HG03457 (cell line): ENCODE data around the gene SORCS2.

Source experiments
- ATAC-seq: cut with Tn5 transposase; IDR thresholded peaks from one replicate; pipeline ENCODE4 v1.9.1; 2021; ENCODE audit warnings: moderate number of reproducible peaks; ENCODE audit not compliant: unreplicated experiment

SORCS2 gene

GRCh38 chr4:7638984-7639789 lies 446.8 kb downstream of the SORCS2 start:
- no peak for ATAC-seq

- ATAC-seq = no peak
Observed at GRCh38 chr4:7640136-7640535, 447.8 kb downstream of the SORCS2 start.

- no peak for ATAC-seq
Observed at GRCh38 chr4:7641712-7642111, 449.4 kb downstream of the SORCS2 start.

- no peak for ATAC-seq
Observed at GRCh38 chr4:7642741-7643458, 450.6 kb downstream of the SORCS2 start.

GRCh38 chr4:7645158-7645557 lies 452.8 kb downstream of the SORCS2 start:
- ATAC-seq = no peak

- ATAC-seq = no peak
Observed at GRCh38 chr4:7645956-7646355, 453.6 kb downstream of the SORCS2 start.

GRCh38 chr4:7646384-7647061 lies 454.2 kb downstream of the SORCS2 start:
- ATAC-seq = no peak

GRCh38 chr4:7647186-7647585 lies 454.8 kb downstream of the SORCS2 start:
- no peak for ATAC-seq

GRCh38 chr4:7647600-7648543 lies 455.5 kb downstream of the SORCS2 start:
- ATAC-seq = no peak

GRCh38 chr4:7648544-7649395 lies 456.4 kb downstream of the SORCS2 start:
- no peak for ATAC-seq

- no peak for ATAC-seq
Observed at GRCh38 chr4:7649411-7649740, 457.0 kb downstream of the SORCS2 start.

GRCh38 chr4:7649741-7650531 lies 457.6 kb downstream of the SORCS2 start:
- no peak for ATAC-seq

- ATAC-seq = no peak
Observed at GRCh38 chr4:7650606-7651385, 458.5 kb downstream of the SORCS2 start.

- ATAC-seq = no peak
Observed at GRCh38 chr4:7651461-7651921, 459.2 kb downstream of the SORCS2 start.

- no peak for ATAC-seq
Observed at GRCh38 chr4:7652006-7652405, 459.7 kb downstream of the SORCS2 start.

GRCh38 chr4:7652451-7652881 lies 460.1 kb downstream of the SORCS2 start:
- no peak for ATAC-seq

- no peak for ATAC-seq
Observed at GRCh38 chr4:7652906-7653305, 460.6 kb downstream of the SORCS2 start.
